Neural progenitor cell (in vitro differentiated cells): ENCODE measurements around the gene WFS1. TPM values are rescaled to one million over a fixed set of nuclear protein-coding genes. Genes with fewer than 3 reads are reported as not detected.

ENCODE experiments used
- DNase-seq: peaks from one replicate; pipeline ENCODE4 v3.0.0-alpha.2; 2016; ENCODE audit warnings: low spot score
- H2AFZ ChIP-seq: fragments of 200-600 bp; sonication (generic); replicated peaks from 2 replicates; pipeline ENCODE4 v1.6.1; 2016; ENCODE audit warnings: antibody characterized with exemption
- H3F3A ChIP-seq: fragments of 200-600 bp; sonication (generic); 2 replicates; pipeline ENCODE4 v1.6.1; 2016; ENCODE audit warnings: antibody characterized with exemption, low read depth
- H3K27ac ChIP-seq: fragments of 200-600 bp; sonication (generic); 2 replicates; pipeline ENCODE4 v1.5.1; 2016; ENCODE audit warnings: mild to moderate bottlenecking
- H3K27me3 ChIP-seq: fragments of 200-600 bp; sonication (generic); 2 replicates; pipeline ENCODE4 v1.6.1; 2016; ENCODE audit warnings: mild to moderate bottlenecking, moderate library complexity
- H3K36me3 ChIP-seq: fragments of 200-600 bp; sonication (generic); 2 replicates; pipeline ENCODE4 v1.5.1; 2016
- H3K4me1 ChIP-seq: fragments of 200-600 bp; sonication (generic); 2 replicates; pipeline ENCODE4 v1.6.1; 2016; ENCODE audit warnings: mixed run types
- H3K4me2 ChIP-seq: fragments of 200-600 bp; sonication (generic); 2 replicates; pipeline ENCODE4 v1.6.1; 2016
- H3K4me3 ChIP-seq: fragments of 200-600 bp; sonication (generic); 2 replicates; pipeline ENCODE4 v1.5.1; 2016
- H3K79me2 ChIP-seq: fragments of 200-600 bp; sonication (generic); 2 replicates; pipeline ENCODE4 v1.6.1; 2016; ENCODE audit warnings: low read depth
- H3K9ac ChIP-seq: fragments of 200-600 bp; sonication (generic); 2 replicates; pipeline ENCODE4 v1.6.1; 2016
- H3K9me3 ChIP-seq: fragments of 200-600 bp; sonication (generic); 2 replicates; pipeline ENCODE4 v1.5.1; 2016; ENCODE audit warnings: low read depth
- H4K20me1 ChIP-seq: fragments of 200-600 bp; sonication (generic); 2 replicates; pipeline ENCODE4 v1.6.1; 2016; ENCODE audit warnings: low read depth
- H3K27ac Mint-ChIP-seq: 3 replicates; pipeline ENCODE4 v1.8.0; 2021; ENCODE audit warnings: mixed read lengths
- H3K27me3 Mint-ChIP-seq: 2 replicates; pipeline ENCODE4 v1.8.0; 2022; ENCODE audit warnings: low read depth, mild to moderate bottlenecking, inconsistent platforms, moderate library complexity, mixed read lengths; ENCODE audit not compliant: insufficient read depth
- H3K36me3 Mint-ChIP-seq: 3 replicates; pipeline ENCODE4 v1.8.0; 2021; ENCODE audit warnings: mixed read lengths
- H3K4me1 Mint-ChIP-seq: 3 replicates; pipeline ENCODE4 v1.8.0; 2021; ENCODE audit warnings: mixed read lengths
- H3K4me3 Mint-ChIP-seq: 3 replicates; pipeline ENCODE4 v1.8.0; 2021; ENCODE audit warnings: mild to moderate bottlenecking, moderate library complexity, mixed read lengths
- H3K9me3 Mint-ChIP-seq: 3 replicates; pipeline ENCODE4 v1.8.0; 2020; ENCODE audit warnings: mixed read lengths
- EZH2 ChIP-seq: fragments of 200-600 bp; sonication (generic); IDR thresholded peaks from 2 replicates; pipeline ENCODE4 v1.6.1; 2017; ENCODE audit warnings: antibody characterized with exemption, mild to moderate bottlenecking, moderate library complexity
- EZH2phosphoT487 ChIP-seq: fragments of 200-600 bp; sonication (generic); IDR thresholded peaks from 2 replicates; pipeline ENCODE4 v1.6.1; 2017; ENCODE audit warnings: antibody characterized with exemption
- total RNA-seq: library from RNA; depleted of rRNA; stranded (reverse); fragments of >200 nt; gene quantifications from 2 replicates; pipeline ENCODE4 v1.2.3, GENCODE V29; 2015; ENCODE audit warnings: low replicate concordance
- TF ChIP-seq, protein P1 (sequence below): fragments of 200-600 bp; sonication (generic); IDR thresholded peaks from 2 replicates; pipeline ENCODE4 v1.5.1; 2017; ENCODE audit warnings: antibody characterized with exemption, mild to moderate bottlenecking

Gene WFS1
- total RNA-seq, 1 donor from 2014 or later: 8.8 TPM

DNA sequence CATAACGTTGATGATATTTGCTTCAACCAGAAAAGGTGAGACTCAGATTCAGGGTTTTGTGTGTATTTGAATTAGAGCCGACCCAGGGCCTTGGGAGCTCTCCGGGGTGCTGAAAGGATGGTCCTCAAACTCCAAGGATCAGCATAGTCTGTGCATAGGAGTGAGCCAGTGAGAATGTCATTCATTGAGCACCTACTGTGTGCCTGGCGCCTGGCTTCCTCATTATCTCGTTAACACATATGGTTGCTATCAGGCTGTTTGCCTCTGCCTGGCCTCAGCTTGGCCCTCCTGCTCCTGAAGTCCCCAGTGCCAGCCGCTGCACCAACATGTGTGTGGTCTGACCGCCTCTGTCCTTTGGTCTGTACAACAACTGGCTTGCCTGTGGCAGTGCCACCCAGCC, 44.2 kb upstream of the WFS1 start:
- peaks cover 2% of the 10 kb centered on the region for H3K9me3 Mint-ChIP-seq
- H3K4me2 ChIP-seq: no peak overlapping the region
- peak; percentile 79 for DNase-seq
- peaks cover 4% of the 10 kb centered on the region for H3F3A ChIP-seq
- H3K27ac ChIP-seq: no peak overlapping the region
- peaks cover 27% of the 10 kb centered on the region for H3K27me3 ChIP-seq
- no peak for TF ChIP-seq EZH2phosphoT487
- TF ChIP-seq EZH2: no peak
- TF ChIP-seq, protein P1, sequence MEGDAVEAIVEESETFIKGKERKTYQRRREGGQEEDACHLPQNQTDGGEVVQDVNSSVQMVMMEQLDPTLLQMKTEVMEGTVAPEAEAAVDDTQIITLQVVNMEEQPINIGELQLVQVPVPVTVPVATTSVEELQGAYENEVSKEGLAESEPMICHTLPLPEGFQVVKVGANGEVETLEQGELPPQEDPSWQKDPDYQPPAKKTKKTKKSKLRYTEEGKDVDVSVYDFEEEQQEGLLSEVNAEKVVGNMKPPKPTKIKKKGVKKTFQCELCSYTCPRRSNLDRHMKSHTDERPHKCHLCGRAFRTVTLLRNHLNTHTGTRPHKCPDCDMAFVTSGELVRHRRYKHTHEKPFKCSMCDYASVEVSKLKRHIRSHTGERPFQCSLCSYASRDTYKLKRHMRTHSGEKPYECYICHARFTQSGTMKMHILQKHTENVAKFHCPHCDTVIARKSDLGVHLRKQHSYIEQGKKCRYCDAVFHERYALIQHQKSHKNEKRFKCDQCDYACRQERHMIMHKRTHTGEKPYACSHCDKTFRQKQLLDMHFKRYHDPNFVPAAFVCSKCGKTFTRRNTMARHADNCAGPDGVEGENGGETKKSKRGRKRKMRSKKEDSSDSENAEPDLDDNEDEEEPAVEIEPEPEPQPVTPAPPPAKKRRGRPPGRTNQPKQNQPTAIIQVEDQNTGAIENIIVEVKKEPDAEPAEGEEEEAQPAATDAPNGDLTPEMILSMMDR: no peak
- peaks cover 5% of the 10 kb centered on the region for H3K4me1 ChIP-seq
- H4K20me1 ChIP-seq: peaks cover 8% of the 10 kb centered on the region
- H3K36me3 ChIP-seq: no peaks in the 10 kb centered on the region
- no peaks in the 10 kb centered on the region for H3K9me3 ChIP-seq
- H3K4me1 Mint-ChIP-seq: peaks cover 4% of the 10 kb centered on the region
- no peak overlapping the region for H2AFZ ChIP-seq
- H3K27ac Mint-ChIP-seq: no peak overlapping the region
- no peaks in the 10 kb centered on the region for H3K36me3 Mint-ChIP-seq
- H3K4me3 ChIP-seq: no peak overlapping the region
- H3K4me3 Mint-ChIP-seq: no peak overlapping the region
- no peak overlapping the region for H3K9ac ChIP-seq
- H3K27me3 Mint-ChIP-seq: peaks cover 38% of the 10 kb centered on the region
- no peaks in the 10 kb centered on the region for H3K79me2 ChIP-seq

DNA sequence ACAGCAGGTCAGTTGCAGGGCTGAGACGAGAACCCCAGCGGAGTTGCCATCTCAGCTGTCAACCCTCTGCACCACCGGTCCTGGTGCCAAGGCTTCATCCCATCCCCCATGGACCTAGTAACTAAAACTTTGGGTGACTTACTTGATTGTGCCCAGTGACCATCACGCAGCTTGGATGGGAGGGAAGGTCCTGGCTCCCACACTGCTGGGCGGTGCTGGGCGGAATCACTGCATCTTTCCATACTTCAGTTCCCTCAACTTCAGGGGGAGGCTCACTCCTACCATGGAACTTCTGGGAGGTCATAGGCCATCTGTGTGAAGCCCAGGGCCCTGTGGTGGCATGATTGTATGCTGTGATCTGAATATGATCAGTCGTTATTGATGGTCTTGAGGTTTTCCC, 43.1 kb upstream of the WFS1 start:
- H3F3A ChIP-seq: peaks cover 4% of the 10 kb centered on the region
- no peak overlapping the region for H3K9ac ChIP-seq
- DNase-seq: no peak
- H3K9me3 Mint-ChIP-seq: peaks cover 2% of the 10 kb centered on the region
- H3K27me3 ChIP-seq: peaks cover 16% of the 10 kb centered on the region
- H3K27ac ChIP-seq: no peak overlapping the region
- H2AFZ ChIP-seq: no peak overlapping the region
- H3K4me1 ChIP-seq: peaks cover under 1% of the 10 kb centered on the region
- H3K27me3 Mint-ChIP-seq: peaks cover 30% of the 10 kb centered on the region
- H3K27ac Mint-ChIP-seq: no peak overlapping the region
- no peak overlapping the region for H3K4me3 ChIP-seq
- H3K36me3 Mint-ChIP-seq: no peaks in the 10 kb centered on the region
- H3K36me3 ChIP-seq: no peaks in the 10 kb centered on the region
- H4K20me1 ChIP-seq: peaks cover 8% of the 10 kb centered on the region
- H3K79me2 ChIP-seq: no peaks in the 10 kb centered on the region
- H3K9me3 ChIP-seq: no peaks in the 10 kb centered on the region
- H3K4me1 Mint-ChIP-seq: peaks cover 2% of the 10 kb centered on the region
- H3K4me2 ChIP-seq: no peak overlapping the region
- H3K4me3 Mint-ChIP-seq: no peak overlapping the region
- TF ChIP-seq, protein P1: no peak
- TF ChIP-seq EZH2phosphoT487: no peak

DNA sequence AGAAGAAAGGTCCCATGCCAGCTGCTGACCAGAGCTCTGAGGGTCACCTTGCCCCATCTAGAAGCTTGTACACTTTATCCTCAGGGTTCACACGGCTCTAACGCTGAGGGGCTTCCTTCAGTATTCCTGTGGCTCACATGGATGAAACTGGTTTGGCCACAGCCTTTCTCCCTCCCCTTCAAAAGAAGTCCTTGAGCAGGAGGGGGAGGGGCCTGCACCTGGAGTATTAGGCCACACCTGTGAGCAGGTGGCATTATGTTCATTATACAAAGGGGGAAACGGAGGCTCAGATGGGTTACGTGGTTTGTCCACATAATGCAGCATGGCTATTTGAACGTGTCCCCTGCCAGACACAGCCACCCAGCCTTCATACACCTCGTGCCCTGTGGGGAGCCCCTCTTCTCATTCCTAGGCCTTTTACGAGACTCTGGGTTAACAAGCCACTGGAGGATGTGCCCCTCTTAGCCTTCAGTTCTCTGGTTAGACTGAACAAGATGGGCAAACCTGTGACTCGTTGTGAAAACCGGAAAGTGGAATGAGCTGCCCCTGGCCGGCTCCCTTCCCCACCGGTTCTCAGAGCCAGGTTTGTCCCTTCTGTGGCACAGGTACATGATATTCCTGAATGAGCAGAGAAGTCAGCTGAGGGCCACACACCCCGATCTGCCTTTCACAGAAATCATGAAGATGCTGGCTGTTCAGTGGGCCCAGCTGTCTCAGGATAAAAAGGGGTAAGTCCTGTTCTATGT, 42.1 kb upstream of the WFS1 start:
- H3K27me3 Mint-ChIP-seq: peaks cover 26% of the 10 kb centered on the region

More for the DNA sequence above, 42.1 kb upstream of the WFS1 start:
- no peaks in the 10 kb centered on the region for H3K4me1 ChIP-seq
- H3K27me3 ChIP-seq: peaks cover 8% of the 10 kb centered on the region
- H2AFZ ChIP-seq: no peak overlapping the region
- no peaks in the 10 kb centered on the region for H3K36me3 ChIP-seq
- H3K4me2 ChIP-seq: no peak overlapping the region
- Mint-ChIP-seq H3K27ac (no peak overlapping the region), H3K36me3 (no peaks in the 10 kb centered on the region), H3K4me1 (peaks cover 2% of the 10 kb centered on the region), H3K4me3 (no peak overlapping the region), H3K9me3 (peaks cover 2% of the 10 kb centered on the region)
- no peak overlapping the region for H3K9ac ChIP-seq
- H3K4me3 ChIP-seq: no peak overlapping the region
- H4K20me1 ChIP-seq: peaks cover 8% of the 10 kb centered on the region
- H3F3A ChIP-seq: peaks cover 4% of the 10 kb centered on the region
- no peak for TF ChIP-seq EZH2phosphoT487
- TF ChIP-seq, protein P1: no peak
- no peak for TF ChIP-seq EZH2
- no peaks in the 10 kb centered on the region for H3K9me3 ChIP-seq
- no peaks in the 10 kb centered on the region for H3K79me2 ChIP-seq
- H3K27ac ChIP-seq: no peak overlapping the region
- DNase-seq: no peak
